Subcutaneous abdominal adipose tissue (tissue), 5 donors: ENCODE data around the gene ZFHX3.

ENCODE experiments used
- H3K27ac ChIP-seq: one replicate; pipeline ENCODE4 v1.7.0; 2013; ENCODE audit warnings: low read depth, mild to moderate bottlenecking, inconsistent platforms, low read length, moderate library complexity
- H3K27me3 ChIP-seq, 5 donors: one replicate each; pipeline ENCODE4 v1.7.0; 2013; ENCODE audit warnings: low read length in 5 of 5, inconsistent platforms in 1 of 5; ENCODE audit not compliant: control insufficient read depth in 5 of 5, insufficient read depth in 4 of 5
- H3K36me3 ChIP-seq, 5 donors: one replicate each; pipeline ENCODE4 v1.7.0; 2013; ENCODE audit warnings: low read length in 5 of 5; ENCODE audit not compliant: control insufficient read depth in 5 of 5, insufficient read depth in 5 of 5
- H3K4me1 ChIP-seq, 5 donors: one replicate each; pipeline ENCODE4 v1.7.0; 2013; ENCODE audit warnings: low read length in 5 of 5, mild to moderate bottlenecking in 3 of 5, moderate library complexity in 1 of 5; ENCODE audit not compliant: control insufficient read depth in 5 of 5, insufficient read depth in 5 of 5
- H3K4me3 ChIP-seq, 5 donors: one replicate each; pipeline ENCODE4 v1.7.0; 2013; ENCODE audit warnings: low read length in 5 of 5, low read depth in 1 of 5
- H3K9ac ChIP-seq, 5 donors: one replicate each; pipeline ENCODE4 v1.7.0; 2013; ENCODE audit warnings: low read length in 5 of 5, mild to moderate bottlenecking in 4 of 5, moderate library complexity in 3 of 5
- H3K9me3 ChIP-seq, 5 donors: one replicate each; pipeline ENCODE4 v1.7.0; 2013; ENCODE audit warnings: low read length in 5 of 5; ENCODE audit not compliant: control insufficient read depth in 5 of 5
- donor health status: healthy.
- donor health status: healthy.
- donor health status: healthy.
- donor health status: healthy.
- donor health status: healthy.

ZFHX3 gene

GRCh38 chr16:72739577-72739976, 308.4 kb downstream of the ZFHX3 start:
- H3K4me3 ChIP-seq, result no peak overlapping the region
- H3K36me3 ChIP-seq, result no peaks in the 10 kb centered on the region
- H3K4me1 ChIP-seq, result no peaks in the 10 kb centered on the region
- H3K9ac ChIP-seq, result no peak overlapping the region
- H3K27me3 ChIP-seq, result no peaks in the 10 kb centered on the region
- H3K9me3 ChIP-seq, result peaks cover 0 to 3% (median 0%) of the 10 kb centered on the region in 5 donors
- no peak overlapping the region for H3K27ac ChIP-seq

- H3K9ac ChIP-seq, result no peak overlapping the region
- no peaks in the 10 kb centered on the region for H3K36me3 ChIP-seq
- no peaks in the 10 kb centered on the region for H3K4me1 ChIP-seq
- H3K4me3 ChIP-seq, result no peak overlapping the region
- H3K27ac ChIP-seq, result no peak overlapping the region
- H3K9me3 ChIP-seq, result peaks cover 0 to 8% (median 5%) of the 10 kb centered on the region in 5 donors
- no peaks in the 10 kb centered on the region for H3K27me3 ChIP-seq
Measured at GRCh38 chr16:72736074-72736473, 311.9 kb downstream of the ZFHX3 start.
